PC-3 (cell line): ENCODE measurements around the gene FXYD1. TPM values are rescaled to one million over a fixed set of nuclear protein-coding genes. Genes with fewer than 3 reads are reported as not detected.
A peak's percentile ranks its signal among the peaks of the same experiment; 100 is the strongest.

Experiments used
- ATAC-seq: fragments of 200-7000 bp; cut with Tn5 transposase; 2 replicates; pipeline ENCODE4 v1.9.1; 2020; ENCODE audit warnings: mild to moderate bottlenecking, moderate library complexity
- BruUV-seq: library from RNA; stranded (reverse); fragments of 400-500 nt; replicated peaks from 2 replicates; lab custom pipeline; 2021; lab: Mats Ljungman, UMichigan
- CTCF ChIA-PET: fragments of 300-600 bp; sonication (Branson Sonifier 250); formaldehyde crosslinking; loops from one replicate; lab custom pipeline; 2022; ENCODE audit warnings: antibody characterized with exemption; lab: Charles Lee
- POLR2A ChIA-PET: fragments of 300-600 bp; sonication (Branson Sonifier 250); formaldehyde crosslinking; loops from one replicate; lab custom pipeline; 2022; ENCODE audit warnings: antibody characterized with exemption; ENCODE audit not compliant: unreplicated experiment; lab: Charles Lee
- DNase-seq: peaks from one replicate; pipeline ENCODE4 v3.0.0-alpha.2; 2015
- H2AFZ ChIP-seq: fragments of 300-600 bp; sonication (generic); 2 replicates; pipeline ENCODE4 v1.6.0; 2016; ENCODE audit warnings: antibody characterized with exemption, low read length
- H3F3A ChIP-seq: fragments of 300-600 bp; sonication (generic); one replicate; pipeline ENCODE4 v1.6.0; 2017; ENCODE audit warnings: antibody characterized with exemption, low read length, control low read depth, mild to moderate bottlenecking; ENCODE audit not compliant: unreplicated experiment
- H3K27ac ChIP-seq: fragments of 300-600 bp; sonication (generic); 2 replicates; pipeline ENCODE4 v1.5.1; 2016; ENCODE audit warnings: mild to moderate bottlenecking, low read length
- H3K27me3 ChIP-seq: fragments of 300-600 bp; sonication (generic); 2 replicates; pipeline ENCODE4 v1.6.1; 2016; ENCODE audit warnings: low read length, mixed read lengths
- H3K36me3 ChIP-seq: fragments of 300-600 bp; sonication (generic); 2 replicates; pipeline ENCODE4 v1.6.1; 2016; ENCODE audit warnings: low read depth, mixed run types, low read length, mixed read lengths
- H3K4me1 ChIP-seq: fragments of 300-600 bp; sonication (generic); 2 replicates; pipeline ENCODE4 v1.5.1; 2016; ENCODE audit warnings: low read length; ENCODE audit not compliant: insufficient read depth
- H3K4me2 ChIP-seq: fragments of 300-600 bp; sonication (generic); 2 replicates; pipeline ENCODE4 v1.6.0; 2016; ENCODE audit warnings: low read length
- H3K4me3 ChIP-seq: fragments of 300-600 bp; sonication (generic); 2 replicates; pipeline ENCODE4 v1.5.1; 2016; ENCODE audit warnings: mild to moderate bottlenecking, low read length, mixed read lengths
- H3K79me2 ChIP-seq: fragments of 300-600 bp; sonication (generic); 2 replicates; pipeline ENCODE4 v1.6.1; 2017; ENCODE audit warnings: low read length, mixed read lengths
- H3K9ac ChIP-seq: fragments of 300-600 bp; sonication (generic); 2 replicates; pipeline ENCODE4 v1.6.0; 2016; ENCODE audit warnings: mild to moderate bottlenecking, low read length
- H3K9me2 ChIP-seq: fragments of 300-600 bp; sonication (generic); replicated peaks from 2 replicates; pipeline ENCODE4 v1.6.1; 2016; ENCODE audit warnings: mixed run types, low read length, mixed read lengths
- H3K9me3 ChIP-seq: fragments of 300-600 bp; sonication (generic); 2 replicates; pipeline ENCODE4 v1.6.1; 2016; ENCODE audit warnings: low read length, mixed read lengths
- H4K20me1 ChIP-seq: fragments of 300-600 bp; sonication (generic); 2 replicates; pipeline ENCODE4 v1.6.1; 2016; ENCODE audit warnings: low read length, mixed read lengths
- EZH2 ChIP-seq: fragments of 300-600 bp; sonication (generic); IDR thresholded peaks from one replicate; pipeline ENCODE4 v1.6.1; 2017; ENCODE audit warnings: antibody characterized with exemption, mild to moderate bottlenecking, low read length; ENCODE audit not compliant: unreplicated experiment
- EZH2phosphoT487 ChIP-seq: fragments of 300-600 bp; sonication (generic); IDR thresholded peaks from 2 replicates; pipeline ENCODE4 v1.6.1; 2018; ENCODE audit warnings: mild to moderate bottlenecking, antibody characterized with exemption, low read length, borderline replicate concordance
- intact Hi-C: fragments of 100-400 bp; cut with micrococcal nuclease; formaldehyde crosslinking; loops from 2 replicates; pipeline ENCODE4 v1.9.0; 2023
- total RNA-seq: library from RNA; depleted of rRNA; stranded (reverse); fragments of >200 nt; gene quantifications from 2 replicates; pipeline ENCODE4 v1.2.3, GENCODE V29; 2014
- TF ChIP-seq, protein P1 (sequence below): fragments of 300-600 bp; sonication (generic); conservative IDR thresholded peaks from 2 replicates; pipeline ENCODE4 v1.5.1; 2017; ENCODE audit warnings: antibody characterized with exemption, low read depth, mild to moderate bottlenecking, low read length

FXYD1 gene
- total RNA-seq, 1 experiment from 2014 or later: not detected

DNA sequence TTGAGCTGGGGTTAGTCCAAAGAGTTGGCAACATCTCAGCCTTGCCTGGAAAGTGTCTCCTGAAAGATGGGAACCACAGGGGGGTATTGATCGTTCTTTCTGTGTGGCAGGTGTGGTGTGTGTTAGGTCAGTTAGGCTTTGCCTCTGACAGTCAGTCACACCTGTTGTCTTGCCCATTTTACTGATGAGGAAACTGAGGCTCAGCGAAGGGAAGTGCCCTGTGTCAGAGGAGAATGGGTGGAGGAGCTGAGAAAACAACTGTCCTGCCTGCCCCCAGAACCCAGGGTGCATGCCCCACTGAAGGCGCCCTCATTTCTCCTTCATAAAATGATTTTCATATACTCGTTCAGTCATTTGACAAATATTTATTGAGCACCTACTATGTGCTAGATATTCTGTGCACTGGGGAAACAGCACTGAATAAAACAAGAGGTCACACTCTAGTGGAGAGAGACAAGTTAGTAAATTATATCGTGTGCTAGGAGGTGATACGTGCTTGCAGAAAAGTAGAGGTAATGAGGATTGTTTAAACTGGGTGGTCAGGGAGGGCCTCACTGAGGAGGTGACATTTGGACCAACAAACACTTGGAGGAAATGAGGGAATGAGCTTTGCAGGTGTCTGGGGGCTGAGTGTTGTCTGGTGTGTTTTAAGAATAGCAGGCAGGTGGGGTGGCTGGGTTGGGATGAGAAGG lies 17.5 kb downstream of the FXYD1 start:
- H3K27me3 ChIP-seq: no peaks in the 10 kb centered on the region
- ATAC-seq (no peak), DNase-seq (no peak)
- no peaks in the 10 kb centered on the region for H3K9me3 ChIP-seq
- intact Hi-C loops: no loop called here
- no peak overlapping the region for H3K27ac ChIP-seq
- CTCF ChIA-PET: no interaction called here
- TF ChIP-seq EZH2phosphoT487 (no peak), EZH2 (no peak)
- TF ChIP-seq, protein P1, sequence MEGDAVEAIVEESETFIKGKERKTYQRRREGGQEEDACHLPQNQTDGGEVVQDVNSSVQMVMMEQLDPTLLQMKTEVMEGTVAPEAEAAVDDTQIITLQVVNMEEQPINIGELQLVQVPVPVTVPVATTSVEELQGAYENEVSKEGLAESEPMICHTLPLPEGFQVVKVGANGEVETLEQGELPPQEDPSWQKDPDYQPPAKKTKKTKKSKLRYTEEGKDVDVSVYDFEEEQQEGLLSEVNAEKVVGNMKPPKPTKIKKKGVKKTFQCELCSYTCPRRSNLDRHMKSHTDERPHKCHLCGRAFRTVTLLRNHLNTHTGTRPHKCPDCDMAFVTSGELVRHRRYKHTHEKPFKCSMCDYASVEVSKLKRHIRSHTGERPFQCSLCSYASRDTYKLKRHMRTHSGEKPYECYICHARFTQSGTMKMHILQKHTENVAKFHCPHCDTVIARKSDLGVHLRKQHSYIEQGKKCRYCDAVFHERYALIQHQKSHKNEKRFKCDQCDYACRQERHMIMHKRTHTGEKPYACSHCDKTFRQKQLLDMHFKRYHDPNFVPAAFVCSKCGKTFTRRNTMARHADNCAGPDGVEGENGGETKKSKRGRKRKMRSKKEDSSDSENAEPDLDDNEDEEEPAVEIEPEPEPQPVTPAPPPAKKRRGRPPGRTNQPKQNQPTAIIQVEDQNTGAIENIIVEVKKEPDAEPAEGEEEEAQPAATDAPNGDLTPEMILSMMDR: no peak
- TSS peak; percentile 36 for BruUV-seq
- POLR2A ChIA-PET: no interaction called here
- H3K4me3 ChIP-seq: peak overlapping the region; percentile 75
- no peaks in the 10 kb centered on the region for H3K9me2 ChIP-seq
- H2AFZ ChIP-seq: no peak overlapping the region
- peaks cover 26% of the 10 kb centered on the region for H3K36me3 ChIP-seq
- H3K4me1 ChIP-seq: peaks cover 14% of the 10 kb centered on the region
- no peaks in the 10 kb centered on the region for H3F3A ChIP-seq
- peak overlapping the region; percentile 98 for H3K4me2 ChIP-seq
- peaks cover 13% of the 10 kb centered on the region; the same call in 1 of the 2 replicates for H4K20me1 ChIP-seq
- H3K9ac ChIP-seq: peak overlapping the region; percentile 88; the same call in 1 of the 2 replicates
- peaks cover 34% of the 10 kb centered on the region for H3K79me2 ChIP-seq

DNA sequence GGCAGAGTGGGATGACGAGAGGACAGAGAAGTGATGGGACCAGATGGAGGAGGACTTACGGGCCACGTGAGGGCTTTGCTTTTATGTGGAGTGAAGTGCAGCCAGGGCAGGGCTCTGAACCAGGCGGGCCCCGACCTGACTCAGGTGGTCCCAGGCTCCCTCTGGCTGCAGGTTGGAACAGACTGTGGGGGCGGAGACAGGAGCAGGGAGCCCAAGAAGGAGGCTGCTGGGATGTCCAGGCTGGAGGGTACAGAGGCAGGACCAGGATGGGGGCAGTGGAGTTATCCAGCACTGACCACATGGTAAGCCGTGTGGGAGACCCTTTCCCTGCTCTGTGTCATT lies 18.0 kb downstream of the FXYD1 start:
- H3K27ac ChIP-seq: no peak overlapping the region
- no peak overlapping the region for H3K4me3 ChIP-seq
- no peak overlapping the region for H3K9ac ChIP-seq
- H3K9me3 ChIP-seq: no peaks in the 10 kb centered on the region
- DNase-seq: no peak
- intact Hi-C loops: no loop called here
- POLR2A ChIA-PET: no interaction called here
- H4K20me1 ChIP-seq: peaks cover 13% of the 10 kb centered on the region; the same call in 1 of the 2 replicates
- H3K9me2 ChIP-seq: no peaks in the 10 kb centered on the region
- peaks cover 14% of the 10 kb centered on the region for H3K4me1 ChIP-seq
- BruUV-seq: no TSS peak
- no peak overlapping the region for H2AFZ ChIP-seq
- no peaks in the 10 kb centered on the region for H3F3A ChIP-seq
- H3K79me2 ChIP-seq: peaks cover 34% of the 10 kb centered on the region
- CTCF ChIA-PET: no interaction called here
- TF ChIP-seq, protein P1: no peak
- no peak for TF ChIP-seq EZH2
- no peak for TF ChIP-seq EZH2phosphoT487
- ATAC-seq: no peak
- H3K4me2 ChIP-seq: peak overlapping the region; percentile 98; the same call in 1 of the 2 replicates
- H3K27me3 ChIP-seq: no peaks in the 10 kb centered on the region
- H3K36me3 ChIP-seq: peaks cover 31% of the 10 kb centered on the region

DNA sequence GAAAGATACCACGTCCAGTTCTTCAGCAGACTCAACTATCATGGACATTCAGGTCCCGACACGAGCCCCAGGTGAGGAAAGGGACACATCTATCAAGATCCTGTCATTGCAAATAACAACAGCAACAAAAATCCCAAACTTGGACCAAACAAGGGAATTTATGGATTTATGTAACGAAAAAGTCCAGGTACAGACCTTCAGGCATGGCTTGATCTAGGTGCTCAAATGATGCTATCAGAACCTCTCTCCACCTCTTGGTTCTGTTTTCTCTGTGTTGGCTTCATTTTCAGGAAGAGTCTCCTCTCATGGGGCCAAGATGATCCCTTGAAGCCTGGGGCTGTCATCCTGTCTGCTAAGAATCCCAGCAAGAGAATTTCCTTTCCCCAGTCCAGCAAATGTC lies 18.8 kb downstream of the FXYD1 start:
- H3K9me2 ChIP-seq: no peaks in the 10 kb centered on the region
- TF ChIP-seq EZH2phosphoT487: no peak
- TF ChIP-seq EZH2: no peak
- TF ChIP-seq, protein P1: no peak
- H3K4me1 ChIP-seq: peaks cover 14% of the 10 kb centered on the region
- ChIA-PET POLR2A (no interaction called here), CTCF (no interaction called here)
- H3K9ac ChIP-seq: no peak overlapping the region
- H3K79me2 ChIP-seq: peaks cover 34% of the 10 kb centered on the region
- no TSS peak for BruUV-seq
- no peak overlapping the region for H3K4me3 ChIP-seq
- ATAC-seq (no peak), DNase-seq (no peak)
- H3K36me3 ChIP-seq: peaks cover 39% of the 10 kb centered on the region
- H3K4me2 ChIP-seq: no peak overlapping the region
- no peaks in the 10 kb centered on the region for H3K9me3 ChIP-seq
- H3F3A ChIP-seq: no peaks in the 10 kb centered on the region
- no peaks in the 10 kb centered on the region for H3K27me3 ChIP-seq
- no peak overlapping the region for H3K27ac ChIP-seq
- intact Hi-C loops: no loop called here
- H4K20me1 ChIP-seq: peaks cover 13% of the 10 kb centered on the region; the same call in 1 of the 2 replicates
- H2AFZ ChIP-seq: no peak overlapping the region
